ENCODE results near the gene ZC3H14.

GRCh38 chr14:88660056-88660455 lies 97.2 kb downstream of the ZC3H14 start:
- TF ChIP-seq CTCF (IDR thresholded peaks at IDR 0.05; ENCODE audit: insufficient read depth, low read depth, low read length) (no peak), EZH2 (IDR thresholded peaks at IDR 0.05; ENCODE audit: insufficient read depth, low read length) (no peak)
